22Rv1 (cell line): ENCODE results near the gene FHOD3.

Source experiments
- CTCF ChIP-seq: fragments of 450-650 bp; IDR thresholded peaks from 2 replicates; pipeline ENCODE4 v1.5.1; 2017; ENCODE audit warnings: mild to moderate bottlenecking
- ZFX ChIP-seq: fragments of 450-650 bp; IDR thresholded peaks from 2 replicates; pipeline ENCODE4 v1.6.1; 2017; ENCODE audit warnings: antibody characterized with exemption, borderline replicate concordance

- TF ChIP-seq CTCF = no peak
- TF ChIP-seq ZFX = no peak
Observed at GRCh38 chr18:36322408-36322728, 24.9 kb downstream of the FHOD3 start.
